ENCODE data around the gene CAMK1D.
"Not testable (repeated sequence)": the region's sequence is repeated elsewhere in the genome, so short reads cannot be mapped to it uniquely, and the experiment has no call there.

CAMK1D gene

DNA sequence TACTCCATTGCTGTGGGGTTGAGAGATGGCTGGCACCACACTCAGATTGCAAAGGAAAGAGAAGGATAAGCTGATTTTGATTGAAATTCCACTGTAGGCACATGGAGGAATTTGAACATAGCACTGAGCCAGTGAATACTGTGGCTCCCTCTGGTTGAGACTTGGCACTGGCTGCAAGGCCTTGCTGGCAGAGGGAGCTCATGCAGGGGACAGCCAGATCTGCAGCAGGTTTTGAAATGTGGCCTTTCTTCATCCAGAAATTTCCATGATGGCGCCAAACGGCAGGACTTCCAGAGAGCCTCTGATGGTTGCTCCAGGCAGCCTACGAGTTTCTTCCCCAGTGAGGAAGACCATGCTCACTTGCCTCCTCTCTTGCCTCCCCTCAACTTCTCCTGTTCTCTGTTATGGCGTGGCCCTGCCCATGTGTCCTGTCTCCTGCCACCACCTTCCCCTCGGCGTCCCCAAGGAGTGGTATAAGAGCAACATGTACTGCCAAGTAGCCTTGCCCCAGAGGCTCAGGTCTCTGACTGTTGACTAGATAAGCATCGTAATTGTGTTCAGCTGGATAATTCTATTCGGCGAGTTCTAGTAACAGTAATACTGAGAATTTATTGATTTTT lies 386.6 kb downstream of the CAMK1D start:
- no peak for DNase-seq (ENCODE audit: low read depth, low spot score)
- TF ChIP-seq, protein P1, sequence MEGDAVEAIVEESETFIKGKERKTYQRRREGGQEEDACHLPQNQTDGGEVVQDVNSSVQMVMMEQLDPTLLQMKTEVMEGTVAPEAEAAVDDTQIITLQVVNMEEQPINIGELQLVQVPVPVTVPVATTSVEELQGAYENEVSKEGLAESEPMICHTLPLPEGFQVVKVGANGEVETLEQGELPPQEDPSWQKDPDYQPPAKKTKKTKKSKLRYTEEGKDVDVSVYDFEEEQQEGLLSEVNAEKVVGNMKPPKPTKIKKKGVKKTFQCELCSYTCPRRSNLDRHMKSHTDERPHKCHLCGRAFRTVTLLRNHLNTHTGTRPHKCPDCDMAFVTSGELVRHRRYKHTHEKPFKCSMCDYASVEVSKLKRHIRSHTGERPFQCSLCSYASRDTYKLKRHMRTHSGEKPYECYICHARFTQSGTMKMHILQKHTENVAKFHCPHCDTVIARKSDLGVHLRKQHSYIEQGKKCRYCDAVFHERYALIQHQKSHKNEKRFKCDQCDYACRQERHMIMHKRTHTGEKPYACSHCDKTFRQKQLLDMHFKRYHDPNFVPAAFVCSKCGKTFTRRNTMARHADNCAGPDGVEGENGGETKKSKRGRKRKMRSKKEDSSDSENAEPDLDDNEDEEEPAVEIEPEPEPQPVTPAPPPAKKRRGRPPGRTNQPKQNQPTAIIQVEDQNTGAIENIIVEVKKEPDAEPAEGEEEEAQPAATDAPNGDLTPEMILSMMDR (IDR thresholded peaks at IDR 0.05; ENCODE audit: low read depth, low read length): no peak
- in situ Hi-C loops (cut with HindIII; ENCODE audit: low sequenced_read_pairs): no loop called here
- no peak overlapping the region for H3K4me3 ChIP-seq (ENCODE audit: low read depth, low read length)

DNA sequence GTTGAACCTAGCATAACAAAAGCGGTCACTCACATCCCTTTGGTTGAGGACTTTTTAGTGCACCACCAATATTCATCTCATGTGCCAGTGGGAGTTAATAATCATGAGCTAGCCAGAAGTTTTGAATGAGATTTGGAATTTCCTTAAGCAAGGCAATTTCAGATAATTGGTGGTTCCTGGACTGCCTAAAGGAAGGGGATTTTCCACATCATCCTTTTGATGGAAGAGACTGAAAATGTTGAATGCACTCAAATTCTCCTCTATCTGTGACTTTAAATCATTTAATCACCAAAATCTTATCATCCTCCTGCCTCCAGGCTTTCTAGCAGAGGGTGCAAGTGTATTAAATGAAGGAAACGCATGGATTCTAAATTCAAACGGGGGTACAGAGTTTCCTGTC lies 391.5 kb downstream of the CAMK1D start:
- TF ChIP-seq, protein P1 (IDR thresholded peaks at IDR 0.05; ENCODE audit: low read depth, low read length): no peak
- in situ Hi-C loops (cut with HindIII; ENCODE audit: low sequenced_read_pairs): no loop called here
- H3K4me3 ChIP-seq (ENCODE audit: low read depth, low read length): no peak overlapping the region
- DNase-seq (ENCODE audit: low read depth, low spot score): no peak

DNA sequence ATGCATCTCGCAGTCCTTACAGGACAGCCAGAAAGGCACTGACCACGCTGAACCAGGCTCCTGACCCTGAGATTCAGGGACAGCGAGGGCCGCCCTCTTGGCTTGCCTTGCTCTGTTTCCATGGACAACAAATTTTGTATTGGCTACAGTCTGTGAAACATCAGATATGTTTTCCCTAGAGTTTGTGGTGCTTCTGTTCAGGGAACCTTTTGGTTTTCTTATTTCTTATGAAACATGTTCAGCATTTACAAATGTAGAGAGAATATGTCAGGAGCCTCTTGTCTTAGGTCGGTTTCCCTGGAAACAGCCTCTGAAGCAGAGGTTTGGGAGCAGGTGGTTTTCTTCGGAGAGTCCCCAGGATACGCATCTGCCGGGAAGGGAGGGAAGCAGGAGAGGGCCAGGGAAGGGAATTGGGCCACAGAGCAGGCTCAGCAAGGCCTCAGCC lies 392.0 kb downstream of the CAMK1D start:
- DNase-seq (ENCODE audit: low read depth, low spot score): no peak
- no peak overlapping the region for H3K4me3 ChIP-seq (ENCODE audit: low read depth, low read length)
- TF ChIP-seq, protein P1 (IDR thresholded peaks at IDR 0.05; ENCODE audit: low read depth, low read length): no peak
- in situ Hi-C loops (cut with HindIII; ENCODE audit: low sequenced_read_pairs): no loop called here

DNA sequence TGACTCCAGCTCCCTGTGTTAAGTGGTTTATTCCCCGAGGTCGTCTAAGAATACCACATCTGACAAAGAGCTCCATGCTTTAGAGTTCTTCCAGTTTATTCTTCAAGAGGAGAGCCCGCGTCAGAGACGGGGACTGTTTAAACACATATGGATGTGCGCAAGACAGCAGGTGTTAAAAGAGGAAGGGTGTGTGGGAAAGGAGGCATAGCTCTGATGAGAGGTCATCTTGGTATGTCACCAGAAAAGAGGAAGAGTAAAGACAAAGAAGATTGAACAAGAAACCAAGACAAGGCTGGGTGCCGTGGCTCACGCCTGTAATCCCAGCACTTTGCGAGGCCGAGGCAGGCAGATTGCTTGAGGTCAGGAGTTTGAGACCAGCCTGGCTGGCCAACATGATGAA lies 393.4 kb downstream of the CAMK1D start:
- in situ Hi-C loops (cut with HindIII; ENCODE audit: low sequenced_read_pairs): no loop called here
- no peak overlapping the region for H3K4me3 ChIP-seq (ENCODE audit: low read depth, low read length)
- DNase-seq (ENCODE audit: low read depth, low spot score): no peak
- TF ChIP-seq, protein P1 (IDR thresholded peaks at IDR 0.05; ENCODE audit: low read depth, low read length): no peak

DNA sequence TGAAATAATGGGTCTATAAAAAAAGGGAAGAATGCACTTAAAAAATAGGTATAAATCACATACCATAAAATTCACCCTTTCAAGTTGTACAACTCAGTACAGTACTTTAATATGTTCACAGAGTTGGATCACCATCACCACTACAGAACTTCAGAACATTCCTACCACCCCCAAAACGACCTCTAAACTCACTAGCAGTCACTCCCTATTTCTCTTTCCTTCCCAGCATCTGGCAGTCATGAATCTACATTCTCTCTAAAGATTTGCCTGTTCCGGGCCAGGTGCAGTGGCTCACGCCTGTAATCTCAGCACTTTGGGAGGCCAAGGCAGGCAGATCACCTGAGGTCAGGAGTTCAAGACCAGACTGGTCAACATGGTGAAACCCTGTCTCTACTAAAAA lies 394.1 kb downstream of the CAMK1D start:
- H3K4me3 ChIP-seq (ENCODE audit: low read depth, low read length); DNase-seq (ENCODE audit: low read depth, low spot score); in situ Hi-C loops (cut with HindIII; ENCODE audit: low sequenced_read_pairs): not testable (repeated sequence)

DNA sequence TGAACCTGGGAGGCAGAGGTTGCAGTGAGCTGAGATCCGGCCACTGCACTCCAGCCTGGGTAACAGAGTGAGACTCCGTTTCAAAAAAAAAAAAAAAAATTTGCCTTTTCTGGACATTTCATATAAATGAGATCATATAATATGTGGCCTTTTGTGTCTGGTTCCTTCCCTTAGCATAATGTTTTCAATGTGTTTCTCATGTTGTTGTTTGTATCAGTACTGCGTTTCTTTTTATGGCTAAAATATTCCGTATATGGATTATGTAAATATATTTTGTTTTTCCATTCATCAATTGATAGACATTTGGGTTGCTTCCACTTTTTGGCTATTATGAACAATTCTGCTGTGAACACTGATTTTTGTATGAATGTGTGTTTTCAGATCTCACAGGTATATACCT lies 394.6 kb downstream of the CAMK1D start:
- in situ Hi-C loops (cut with HindIII; ENCODE audit: low sequenced_read_pairs): no loop called here
- TF ChIP-seq, protein P1 (IDR thresholded peaks at IDR 0.05; ENCODE audit: low read depth, low read length): no peak
- DNase-seq (ENCODE audit: low read depth, low spot score): no peak
- H3K4me3 ChIP-seq (ENCODE audit: low read depth, low read length): no peak overlapping the region

DNA sequence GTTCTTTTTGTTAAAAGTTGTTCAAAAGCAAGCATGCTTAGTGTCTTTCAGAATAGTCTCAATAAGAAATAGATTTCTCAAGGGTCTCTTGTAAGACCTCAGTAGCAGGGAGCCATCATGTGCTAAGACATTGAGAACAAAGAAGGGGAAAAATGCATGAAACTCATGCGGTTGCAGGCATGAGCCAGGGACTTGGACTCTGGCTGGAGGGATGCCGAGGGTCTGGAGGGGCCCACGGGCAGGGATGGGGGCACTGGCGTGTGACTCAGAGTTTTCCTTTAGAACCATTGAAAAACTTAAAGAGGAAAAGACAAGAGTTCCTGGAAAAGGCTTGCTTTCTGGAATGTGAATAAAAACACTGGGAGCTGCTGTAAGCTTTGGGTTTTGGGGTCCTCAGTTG lies 398.8 kb downstream of the CAMK1D start:
- no peak overlapping the region for H3K4me3 ChIP-seq (ENCODE audit: low read depth, low read length)
- in situ Hi-C loops (cut with HindIII; ENCODE audit: low sequenced_read_pairs): no loop called here
- TF ChIP-seq, protein P1 (IDR thresholded peaks at IDR 0.05; ENCODE audit: low read depth, low read length): no peak
- peak; percentile 19 for DNase-seq (ENCODE audit: low read depth, low spot score)

All from astrocyte of the spinal cord (primary cell).